ENCODE results near the gene AFDN.
A peak's percentile ranks its signal among the peaks of the same experiment; 100 is the strongest.
"Not testable (repeated sequence)": the region's sequence is repeated elsewhere in the genome, so short reads cannot be mapped to it uniquely, and the experiment has no call there.

The AFDN gene

GRCh38 chr6:167981916-167982462 is 155.3 kb downstream of the AFDN start:
- no peak for DNase-seq

GRCh38 chr6:167984144-167984719 is 157.5 kb downstream of the AFDN start:
- no peak for DNase-seq

- DNase-seq: no peak
These were observed 158.3 kb downstream of the AFDN start for GRCh38 chr6:167984876-167985604.

GRCh38 chr6:167985911-167986595 is 159.3 kb downstream of the AFDN start:
- DNase-seq: no peak

- no peak for DNase-seq
These were observed 160.9 kb downstream of the AFDN start for GRCh38 chr6:167987396-167988153.

GRCh38 chr6:167988154-167988495 is 161.4 kb downstream of the AFDN start:
- no peak for DNase-seq

- DNase-seq: no peak
These were observed 162.5 kb downstream of the AFDN start for GRCh38 chr6:167988945-167989841.

- DNase-seq: no peak
These were observed 163.6 kb downstream of the AFDN start for GRCh38 chr6:167990016-167990945.

GRCh38 chr6:167993169-167993568 is 166.5 kb downstream of the AFDN start:
- DNase-seq: no peak

- DNase-seq: no peak
These were observed 167.1 kb downstream of the AFDN start for GRCh38 chr6:167993831-167994230.

- no peak for DNase-seq
These were observed 168.6 kb downstream of the AFDN start for GRCh38 chr6:167995302-167995701.

GRCh38 chr6:167995731-167996151 is 169.0 kb downstream of the AFDN start:
- no peak for DNase-seq

- DNase-seq: peak in 2 of 3 donors; percentile 39
These were observed 169.9 kb downstream of the AFDN start for GRCh38 chr6:167996424-167997199.

- DNase-seq: no peak
These were observed 170.9 kb downstream of the AFDN start, which contains the start of gene KIF25 for GRCh38 chr6:167997642-167998041. KIF25 (plus strand) TSS chr6:167997671; CDS start chr6:168029586, 31,915 bp downstream.

- peak in 1 of 3 donors; percentile 14 for DNase-seq
These were observed 171.5 kb downstream of the AFDN start for GRCh38 chr6:167998215-167998614.

- DNase-seq: no peak
These were observed 173.7 kb downstream of the AFDN start for GRCh38 chr6:168000198-168001028.

- DNase-seq: peak in 1 of 3 donors; percentile 8
These were observed 174.3 kb downstream of the AFDN start for GRCh38 chr6:168001029-168001332.

- not testable (repeated sequence) for DNase-seq
These were observed 174.8 kb downstream of the AFDN start for GRCh38 chr6:168001514-168001913.

- DNase-seq: no peak
These were observed 176.1 kb downstream of the AFDN start for GRCh38 chr6:168002804-168003203.

Measured in suppressor macrophage treated with lipopolysaccharide for 1 hour (primary cell).